Measurements from ENCODE around the gene KCNK7.
A peak's percentile ranks its signal among the peaks of the same experiment; 100 is the strongest.

KCNK7 gene

DNA sequence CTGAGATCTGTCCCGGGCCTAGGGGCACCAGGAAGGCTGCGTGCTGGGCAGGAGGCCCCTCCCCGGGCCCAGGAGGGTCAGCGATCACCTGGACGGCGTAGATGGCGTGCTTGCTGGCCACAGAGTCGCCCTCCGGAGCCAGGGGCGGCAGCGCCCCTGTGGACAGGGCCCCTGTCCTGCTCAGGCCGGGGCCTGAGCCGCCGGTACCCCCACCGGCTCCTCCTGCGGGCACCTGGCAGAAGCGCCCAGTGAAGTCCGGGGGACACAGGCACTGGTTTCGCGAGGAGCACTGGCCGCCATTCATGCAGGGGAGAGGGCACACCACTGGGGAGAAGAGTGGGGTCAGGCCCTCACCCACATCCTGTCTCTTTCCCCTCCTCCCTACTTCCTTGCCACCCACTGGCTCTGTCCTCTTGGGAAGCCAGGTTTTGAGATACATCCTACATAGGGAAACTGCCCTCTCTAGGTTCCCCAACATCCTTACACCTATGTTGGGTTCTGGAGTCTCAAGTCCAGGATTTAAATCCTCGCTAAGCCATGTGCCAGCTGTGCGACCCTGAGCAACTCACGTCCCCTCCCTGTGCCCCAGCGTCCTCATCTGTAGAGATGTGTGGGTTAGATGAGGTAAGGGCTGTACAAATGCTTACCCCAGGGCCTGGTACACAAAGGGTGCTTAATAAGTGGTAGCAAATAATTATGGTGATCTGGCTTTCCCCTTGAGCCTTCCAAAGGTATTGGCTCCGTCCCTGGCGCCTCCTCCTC lies 41.4 kb downstream of the KCNK7 start:
- no peak overlapping the region for H3K4me3 ChIP-seq (ENCODE audit: control insufficient read depth, low read depth, low read length)
- TF ChIP-seq, protein P1, sequence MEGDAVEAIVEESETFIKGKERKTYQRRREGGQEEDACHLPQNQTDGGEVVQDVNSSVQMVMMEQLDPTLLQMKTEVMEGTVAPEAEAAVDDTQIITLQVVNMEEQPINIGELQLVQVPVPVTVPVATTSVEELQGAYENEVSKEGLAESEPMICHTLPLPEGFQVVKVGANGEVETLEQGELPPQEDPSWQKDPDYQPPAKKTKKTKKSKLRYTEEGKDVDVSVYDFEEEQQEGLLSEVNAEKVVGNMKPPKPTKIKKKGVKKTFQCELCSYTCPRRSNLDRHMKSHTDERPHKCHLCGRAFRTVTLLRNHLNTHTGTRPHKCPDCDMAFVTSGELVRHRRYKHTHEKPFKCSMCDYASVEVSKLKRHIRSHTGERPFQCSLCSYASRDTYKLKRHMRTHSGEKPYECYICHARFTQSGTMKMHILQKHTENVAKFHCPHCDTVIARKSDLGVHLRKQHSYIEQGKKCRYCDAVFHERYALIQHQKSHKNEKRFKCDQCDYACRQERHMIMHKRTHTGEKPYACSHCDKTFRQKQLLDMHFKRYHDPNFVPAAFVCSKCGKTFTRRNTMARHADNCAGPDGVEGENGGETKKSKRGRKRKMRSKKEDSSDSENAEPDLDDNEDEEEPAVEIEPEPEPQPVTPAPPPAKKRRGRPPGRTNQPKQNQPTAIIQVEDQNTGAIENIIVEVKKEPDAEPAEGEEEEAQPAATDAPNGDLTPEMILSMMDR (IDR thresholded peaks at IDR 0.05; ENCODE audit: control insufficient read depth, insufficient read depth, low read depth, low read length, missing control alignments), result no peak
- no peak for DNase-seq (ENCODE audit: low read depth)

DNA sequence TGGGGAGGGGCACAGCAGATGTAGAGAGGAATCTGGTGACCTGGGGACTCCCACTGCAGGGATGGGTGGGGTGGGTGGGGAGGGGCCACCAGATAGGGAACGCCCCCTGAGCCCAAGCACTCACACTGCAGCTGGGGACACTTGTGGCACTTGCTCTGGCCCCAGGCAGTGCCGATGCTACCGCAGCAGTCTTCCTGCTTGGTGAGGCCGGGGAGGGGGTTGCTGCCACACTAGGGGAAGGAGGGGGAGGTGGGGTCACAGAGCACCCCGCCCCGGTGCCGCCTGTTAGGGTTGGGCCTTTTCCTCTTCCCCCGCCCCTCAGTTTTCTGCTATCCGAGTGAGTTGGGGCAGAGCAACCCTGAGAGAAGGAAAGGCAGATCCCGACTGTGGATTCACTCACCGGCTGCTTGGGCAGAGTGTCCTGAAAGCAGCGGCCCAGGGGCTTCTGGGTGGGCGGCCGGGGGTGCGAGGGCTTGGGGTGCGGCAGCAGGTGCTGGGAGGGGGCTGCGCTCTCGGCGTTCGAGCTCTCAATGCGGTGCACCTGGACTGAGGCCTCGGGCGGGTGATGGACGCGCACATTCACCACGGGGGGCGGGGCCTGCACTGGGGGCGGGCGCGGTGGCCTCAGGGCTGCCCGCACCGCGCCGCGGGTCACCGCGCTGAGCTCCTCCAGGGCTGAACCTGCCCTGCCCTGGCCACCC lies 42.1 kb downstream of the KCNK7 start:
- TF ChIP-seq, protein P1 (IDR thresholded peaks at IDR 0.05; ENCODE audit: control insufficient read depth, insufficient read depth, low read depth, low read length, missing control alignments), result no peak
- H3K4me3 ChIP-seq (ENCODE audit: control insufficient read depth, low read depth, low read length), result no peak overlapping the region
- DNase-seq (ENCODE audit: low read depth), result no peak

DNA sequence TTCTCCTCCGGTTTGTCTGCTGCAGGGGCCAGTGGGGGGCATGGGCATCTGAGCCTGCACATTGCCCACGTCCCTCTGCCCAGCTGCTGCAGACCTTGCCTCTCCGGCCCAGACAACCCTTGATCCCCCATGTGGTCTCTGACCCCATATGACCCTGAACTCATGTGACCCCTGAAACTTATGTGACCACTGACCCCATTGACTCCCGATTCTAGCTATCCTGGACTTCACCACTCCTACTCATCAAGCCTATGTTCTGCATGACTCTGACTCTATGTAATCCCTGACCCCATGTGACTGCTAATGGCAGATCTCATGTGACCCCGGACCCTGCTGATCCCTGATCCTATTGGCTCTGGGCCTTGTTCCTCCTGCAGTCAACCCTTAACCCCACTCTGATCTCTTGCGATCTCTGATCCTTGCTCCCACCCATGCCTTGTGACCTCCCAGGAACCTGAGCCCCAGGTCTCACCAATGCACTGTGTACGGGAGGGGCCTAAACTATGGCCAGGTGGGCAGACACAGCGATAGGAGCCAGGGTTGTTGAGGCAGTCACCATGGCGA lies 43.1 kb downstream of the KCNK7 start:
- DNase-seq (ENCODE audit: low read depth), result no peak
- H3K4me3 ChIP-seq (ENCODE audit: control insufficient read depth, low read depth, low read length), result no peak overlapping the region
- TF ChIP-seq, protein P1 (IDR thresholded peaks at IDR 0.05; ENCODE audit: control insufficient read depth, insufficient read depth, low read depth, low read length, missing control alignments), result no peak

DNA sequence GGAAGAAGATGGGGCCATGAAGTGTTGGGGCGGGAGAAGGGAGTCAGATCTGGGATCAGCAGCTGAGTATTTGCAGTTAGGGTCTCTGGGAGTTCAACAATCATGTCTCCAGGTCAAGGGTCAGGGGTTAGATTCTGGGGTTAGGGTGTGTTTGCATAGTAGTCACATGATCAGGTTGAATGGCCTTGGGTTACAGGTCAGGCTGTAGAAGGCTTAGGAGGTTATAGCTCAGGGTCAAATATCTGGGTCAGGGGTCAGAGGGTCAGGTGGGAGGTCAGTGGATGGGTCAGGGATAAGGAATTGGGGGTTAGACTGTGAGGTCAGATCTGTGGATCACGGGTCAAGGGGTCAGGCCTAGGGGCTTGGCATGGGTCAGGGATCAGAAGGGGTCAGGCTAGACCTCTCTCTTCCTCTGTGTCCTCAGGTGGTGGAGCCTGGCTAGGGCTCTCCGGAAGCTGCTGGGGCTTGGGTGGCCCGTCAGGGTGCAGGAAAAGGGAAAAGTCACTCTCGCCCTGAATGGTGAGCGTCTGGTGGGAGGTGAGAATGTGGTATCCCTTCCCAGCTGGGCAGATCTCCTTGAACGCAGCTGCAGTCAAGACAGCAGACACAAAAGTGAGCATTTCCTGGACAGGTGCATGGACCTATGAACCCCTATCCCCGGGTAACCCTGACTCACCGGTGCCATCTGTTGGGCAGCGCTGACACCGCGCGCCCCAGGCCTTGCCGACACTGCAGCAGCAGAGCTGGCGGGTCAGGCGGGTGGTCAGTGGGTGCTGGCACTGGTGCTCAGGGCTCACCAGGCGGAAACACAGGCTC lies 43.8 kb downstream of the KCNK7 start:
- TF ChIP-seq, protein P1 (IDR thresholded peaks at IDR 0.05; ENCODE audit: control insufficient read depth, insufficient read depth, low read depth, low read length, missing control alignments), result peak; percentile 41
- no peak for DNase-seq (ENCODE audit: low read depth)

DNA sequence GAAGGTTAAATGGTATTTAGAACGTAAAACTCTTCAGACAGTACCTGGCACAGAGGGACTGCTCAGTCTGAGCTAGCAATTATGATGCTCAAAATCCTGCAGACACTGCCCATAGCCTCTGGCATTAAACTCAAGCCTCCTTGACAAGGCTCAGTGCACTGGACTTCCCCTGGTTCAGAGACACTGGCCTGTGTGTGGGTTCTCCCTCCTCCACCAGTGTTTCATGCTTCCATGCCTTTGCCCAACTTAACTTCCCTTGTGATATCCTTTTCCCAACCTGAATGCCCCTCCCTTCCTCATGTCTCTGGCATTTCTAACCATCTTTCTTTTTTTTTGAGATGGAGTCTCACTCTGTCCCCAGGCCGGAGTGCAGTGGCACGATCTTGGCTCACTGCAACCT lies 46.5 kb downstream of the KCNK7 start:
- TF ChIP-seq, protein P1 (IDR thresholded peaks at IDR 0.05; ENCODE audit: control insufficient read depth, insufficient read depth, low read depth, low read length, missing control alignments), result no peak
- DNase-seq (ENCODE audit: low read depth), result no peak
- no peak overlapping the region for H3K4me3 ChIP-seq (ENCODE audit: control insufficient read depth, low read depth, low read length)

More for the DNA sequence above, 43.8 kb downstream of the KCNK7 start:
- no peak overlapping the region for H3K4me3 ChIP-seq (ENCODE audit: control insufficient read depth, low read depth, low read length)

DNA sequence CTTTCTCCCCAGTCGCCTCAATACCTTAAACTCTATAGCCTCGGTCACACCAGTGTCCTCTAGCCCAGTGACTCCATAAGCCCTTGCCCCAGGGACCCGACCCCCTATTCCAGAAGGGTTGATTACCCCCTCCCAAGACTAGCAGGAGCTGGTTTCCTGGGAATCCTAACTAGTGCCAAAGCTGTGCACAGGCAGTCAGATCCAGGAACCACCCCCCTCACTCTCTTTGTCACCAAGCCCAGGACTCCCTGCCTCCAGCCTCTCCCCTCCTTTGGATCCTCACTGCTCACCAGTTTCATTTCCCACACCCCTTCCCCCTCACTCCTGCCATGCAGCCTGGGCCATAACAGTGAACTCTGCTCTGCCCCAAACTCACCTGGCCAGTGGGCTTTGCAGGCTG lies 47.2 kb downstream of the KCNK7 start:
- H3K4me3 ChIP-seq (ENCODE audit: control insufficient read depth, low read depth, low read length), result no peak overlapping the region
- TF ChIP-seq, protein P1 (IDR thresholded peaks at IDR 0.05; ENCODE audit: control insufficient read depth, insufficient read depth, low read depth, low read length, missing control alignments), result no peak
- no peak for DNase-seq (ENCODE audit: low read depth)

Measured in AG09309 (cell line).